Activated T-cell treated with anti-CD3 and anti-CD28 coated beads, Interleukin-2, amount 50 U/mL, for 48 hours (primary cell): Measurements from ENCODE around the gene CTIF.

Experiments used
- DNase-seq, 2 experiments: peaks; one replicate each; pipeline ENCODE4 v3.0.0-alpha.2; 2020

CTIF gene

GRCh38 chr18:48607056-48607984, 68.5 kb downstream of the CTIF start:
- DNase-seq = no peak

GRCh38 chr18:48608581-48608980, 69.8 kb downstream of the CTIF start:
- no peak for DNase-seq

- DNase-seq = no peak
These were observed 70.3 kb downstream of the CTIF start for GRCh38 chr18:48609114-48609513.

- no peak for DNase-seq
These were observed 71.3 kb downstream of the CTIF start for GRCh38 chr18:48609820-48610815.

GRCh38 chr18:48611203-48611602, 72.4 kb downstream of the CTIF start:
- no peak for DNase-seq

GRCh38 chr18:48611785-48612480, 73.1 kb downstream of the CTIF start:
- DNase-seq = no peak

- no peak for DNase-seq
These were observed 73.7 kb downstream of the CTIF start for GRCh38 chr18:48612511-48612910.

GRCh38 chr18:48612917-48613316, 74.1 kb downstream of the CTIF start:
- no peak for DNase-seq

GRCh38 chr18:48613589-48614404, 75.0 kb downstream of the CTIF start:
- no peak for DNase-seq

- DNase-seq = no peak
These were observed 77.0 kb downstream of the CTIF start for GRCh38 chr18:48615566-48616401.

- no peak for DNase-seq
These were observed 77.8 kb downstream of the CTIF start for GRCh38 chr18:48616484-48617255.

GRCh38 chr18:48617844-48618497, 79.1 kb downstream of the CTIF start:
- no peak for DNase-seq

GRCh38 chr18:48619016-48619415, 80.2 kb downstream of the CTIF start:
- no peak for DNase-seq

GRCh38 chr18:48619501-48619900, 80.7 kb downstream of the CTIF start:
- DNase-seq = no peak

- DNase-seq = no peak
These were observed 81.2 kb downstream of the CTIF start for GRCh38 chr18:48620071-48620470.

GRCh38 chr18:48621240-48621639, 82.4 kb downstream of the CTIF start:
- no peak for DNase-seq

GRCh38 chr18:48621815-48622555, 83.2 kb downstream of the CTIF start:
- no peak for DNase-seq

GRCh38 chr18:48622911-48623431, 84.1 kb downstream of the CTIF start:
- DNase-seq = no peak
